HepG2 (cell line): ENCODE data around the gene SYTL5. TPM values are rescaled to one million over a fixed set of nuclear protein-coding genes. Genes with fewer than 3 reads are reported as not detected.

Experiments used
- ATAC-seq: fragments of 200-7000 bp; cut with Tn5 transposase; 3 replicates; pipeline ENCODE4 v1.9.1; 2020; ENCODE audit warnings: mild to moderate bottlenecking, moderate library complexity
- BruUV-seq: library from RNA; stranded (reverse); fragments of 400-500 nt; replicated peaks from 2 replicates; lab custom pipeline; 2021; lab: Mats Ljungman, UMichigan
- CTCF ChIA-PET: fragments of 300-600 bp; formaldehyde crosslinking; extraction: SDS; loops from one replicate; lab custom pipeline; 2021; ENCODE audit warnings: low total read pairs, inconsistent platforms, low intra/inter-chr PET ratio; lab: Yijun Ruan, JAX
- POLR2A ChIA-PET: fragments of 350-600 bp; sonication (Branson Sonifier 250); formaldehyde crosslinking; loops from one replicate; lab custom pipeline; 2020; ENCODE audit warnings: antibody characterized with exemption, inconsistent platforms; lab: Yijun Ruan, JAX
- DNase-seq: peaks from one replicate; pipeline ENCODE4 v3.0.0-alpha.2; 2015; ENCODE audit warnings: low spot score
- FAIRE-seq: peaks from 3 replicates; lab custom pipeline; 2011; peaks lifted over from hg19 to GRCh38; lab: Jason Lieb, UNC
- H2AFZ ChIP-seq: one replicate; pipeline ENCODE4 v1.6.1; 2011; ENCODE audit warnings: low read length, inconsistent platforms
- H3K27ac ChIP-seq: fragments of 300-600 bp; 3 replicates; pipeline ENCODE4 v1.8.0; 2011; ENCODE audit warnings: mixed run types, mild to moderate bottlenecking, mixed read lengths, low read length, inconsistent platforms; ENCODE audit not compliant: insufficient read depth; ENCODE audit errors: extremely low read length
- H3K27me3 ChIP-seq, 2 experiments: fragments of 200-600 bp in 1 of 2; 2 replicates in 1 of 2; 3 replicates in 1 of 2; pipeline versions ENCODE4 v1.6.0 to v1.8.0; 2011; ENCODE audit warnings: low read length in 2 of 2, mild to moderate bottlenecking in 2 of 2, moderate library complexity in 2 of 2, inconsistent platforms in 1 of 2; ENCODE audit not compliant: insufficient read depth in 2 of 2, control insufficient read depth in 1 of 2
- H3K36me3 ChIP-seq, 2 experiments: fragments of 200-600 bp in 1 of 2; replicated peaks in 1 of 2; 2 replicates in 1 of 2; 3 replicates in 1 of 2; pipeline versions ENCODE4 v1.5.1 to v1.8.0; 2011; ENCODE audit warnings: low read length in 2 of 2, inconsistent platforms in 1 of 2; ENCODE audit not compliant: insufficient read depth in 2 of 2, control insufficient read depth in 1 of 2
- H3K4me1 ChIP-seq: 2 replicates; pipeline ENCODE4 v1.5.1; 2012; ENCODE audit warnings: low read length, inconsistent platforms; ENCODE audit not compliant: insufficient read depth
- H3K4me2 ChIP-seq: 2 replicates; pipeline ENCODE4 v1.6.0; 2011; ENCODE audit warnings: low read depth, low read length, inconsistent platforms
- H3K4me3 ChIP-seq, 3 experiments: fragments of 200-600 bp in 1 of 3; sonication (generic), shearing (Covaris generic) in 1 of 3; replicated peaks in 1 of 3; 2 replicates each; pipeline ENCODE4 v1.5.1; 2011 to 2016; ENCODE audit warnings: low read length in 3 of 3, inconsistent platforms in 2 of 3, low read depth in 2 of 3, mild to moderate bottlenecking in 2 of 3, control low read depth in 1 of 3, mixed read lengths in 1 of 3; ENCODE audit not compliant: insufficient read depth in 1 of 3
- H3K79me2 ChIP-seq: one replicate; pipeline ENCODE4 v1.6.1; 2011; ENCODE audit warnings: low read length, inconsistent platforms; ENCODE audit not compliant: insufficient read depth
- H3K9ac ChIP-seq: 2 replicates; pipeline ENCODE4 v1.6.0; 2011; ENCODE audit warnings: mild to moderate bottlenecking, low read depth, low read length, inconsistent platforms; ENCODE audit not compliant: insufficient read depth
- H3K9me3 ChIP-seq: 2 replicates; pipeline ENCODE4 v1.5.1; 2012; ENCODE audit warnings: mild to moderate bottlenecking, low read length
- H4K20me1 ChIP-seq: 2 replicates; pipeline ENCODE4 v1.6.0; 2011; ENCODE audit warnings: inconsistent platforms, mild to moderate bottlenecking, low read length, moderate library complexity; ENCODE audit not compliant: insufficient read depth
- CREM ChIP-seq, 2 experiments: sonication (generic) in 1 of 2; formaldehyde crosslinking in 1 of 2; IDR thresholded peaks; 2 replicates each; pipeline versions ENCODE4 v1.4.0 to v1.6.1; 2016 to 2020; ENCODE audit warnings: antibody characterized with exemption in 1 of 2, mild to moderate bottlenecking in 1 of 2, missing genetic modification reagents in 1 of 2
- KDM6A ChIP-seq: IDR thresholded peaks from 2 replicates; pipeline ENCODE4 v1.6.1; 2016; ENCODE audit warnings: low read depth
- MATR3 ChIP-seq: sonication (generic); formaldehyde crosslinking; IDR thresholded peaks from 2 replicates; pipeline ENCODE4 v1.4.0; 2020; ENCODE audit warnings: missing genetic modification reagents
- PCBP1 ChIP-seq: fragments of 200-400 bp; formaldehyde crosslinking; IDR thresholded peaks from 2 replicates; pipeline ENCODE4 v1.6.1; 2017; ENCODE audit warnings: mild to moderate bottlenecking, low read depth, low read length, borderline replicate concordance
- POGZ ChIP-seq: sonication (generic); formaldehyde crosslinking; IDR thresholded peaks from 2 replicates; pipeline ENCODE4 v1.4.0; 2020; ENCODE audit warnings: mild to moderate bottlenecking, missing genetic modification reagents
- SMC3 ChIP-seq: IDR thresholded peaks from 2 replicates; pipeline ENCODE4 v1.6.1; 2011; ENCODE audit warnings: low read length, improper control_type of control experiment
- SP140L ChIP-seq: sonication (generic); formaldehyde crosslinking; IDR thresholded peaks from 2 replicates; pipeline ENCODE4 v1.4.0; 2020; ENCODE audit warnings: missing genetic modification reagents, borderline replicate concordance
- SP5 ChIP-seq: IDR thresholded peaks from 2 replicates; pipeline ENCODE4 v1.6.1; 2016; ENCODE audit warnings: low read depth, borderline replicate concordance
- ZFP90 ChIP-seq: sonication (generic); formaldehyde crosslinking; IDR thresholded peaks from 2 replicates; pipeline ENCODE4 v1.8.0; 2022; ENCODE audit warnings: missing genetic modification reagents, mild to moderate bottlenecking, inconsistent platforms, borderline replicate concordance
- ZNF124 ChIP-seq: sonication (generic); formaldehyde crosslinking; IDR thresholded peaks from 2 replicates; pipeline ENCODE4 v1.4.0; 2020; ENCODE audit warnings: missing genetic modification reagents
- ZNF138 ChIP-seq: sonication (generic); formaldehyde crosslinking; IDR thresholded peaks from 2 replicates; pipeline ENCODE4 v1.5.0; 2020; ENCODE audit warnings: mild to moderate bottlenecking, low read depth, missing genetic modification reagents
- ZNF160 ChIP-seq: sonication (generic); formaldehyde crosslinking; IDR thresholded peaks from 2 replicates; pipeline ENCODE4 v1.8.0; 2022; ENCODE audit warnings: mild to moderate bottlenecking, inconsistent platforms, missing genetic modification reagents
- ZNF234 ChIP-seq: sonication (generic); formaldehyde crosslinking; conservative IDR thresholded peaks from 2 replicates; pipeline ENCODE4 v1.5.1; 2020; ENCODE audit warnings: mild to moderate bottlenecking, missing genetic modification reagents
- ZNF326 ChIP-seq: sonication (generic); formaldehyde crosslinking; IDR thresholded peaks from 2 replicates; pipeline ENCODE4 v1.4.0; 2020; ENCODE audit warnings: missing genetic modification reagents, borderline replicate concordance
- ZNF33B ChIP-seq: sonication (generic); formaldehyde crosslinking; IDR thresholded peaks from 2 replicates; pipeline ENCODE4 v1.5.1; 2020; ENCODE audit warnings: mild to moderate bottlenecking, missing genetic modification reagents
- ZNF382 ChIP-seq: sonication (generic); formaldehyde crosslinking; IDR thresholded peaks from 2 replicates; pipeline ENCODE4 v1.5.0; 2020; ENCODE audit warnings: missing genetic modification reagents, mild to moderate bottlenecking, borderline replicate concordance
- ZNF432 ChIP-seq: sonication (generic); formaldehyde crosslinking; IDR thresholded peaks from 2 replicates; pipeline ENCODE4 v1.5.0; 2020; ENCODE audit warnings: missing genetic modification reagents, mild to moderate bottlenecking, borderline replicate concordance
- ZNF460 ChIP-seq: sonication (generic); formaldehyde crosslinking; IDR thresholded peaks from 2 replicates; pipeline ENCODE4 v1.5.1; 2020; ENCODE audit warnings: missing genetic modification reagents, mild to moderate bottlenecking, borderline replicate concordance
- ZNF468 ChIP-seq: sonication (generic); formaldehyde crosslinking; IDR thresholded peaks from 2 replicates; pipeline ENCODE4 v1.8.0; 2022; ENCODE audit warnings: mild to moderate bottlenecking, moderate library complexity, missing genetic modification reagents
- ZNF562 ChIP-seq: sonication (generic); formaldehyde crosslinking; IDR thresholded peaks from 2 replicates; pipeline ENCODE4 v1.8.0; 2022; ENCODE audit warnings: missing genetic modification reagents, borderline replicate concordance
- ZNF567 ChIP-seq: sonication (generic); formaldehyde crosslinking; IDR thresholded peaks from 2 replicates; pipeline ENCODE4 v1.8.1; 2023; ENCODE audit warnings: mild to moderate bottlenecking, missing genetic modification reagents, borderline replicate concordance
- ZNF607 ChIP-seq: sonication (generic); formaldehyde crosslinking; IDR thresholded peaks from 2 replicates; pipeline ENCODE4 v1.5.1; 2020; ENCODE audit warnings: missing genetic modification reagents, mild to moderate bottlenecking, borderline replicate concordance
- ZNF768 ChIP-seq: sonication (generic); formaldehyde crosslinking; IDR thresholded peaks from 2 replicates; pipeline ENCODE4 v1.4.0; 2020; ENCODE audit warnings: missing genetic modification reagents
- ZNF850 ChIP-seq: sonication (generic); formaldehyde crosslinking; conservative IDR thresholded peaks from 2 replicates; pipeline ENCODE4 v1.9.0; 2021; ENCODE audit warnings: mild to moderate bottlenecking, missing genetic modification reagents
- WGBS: methylation state at CpG from one replicate; pipeline ENCODE4 v1.1.6; 2017; ENCODE audit warnings: low lambda C conversion rate; 5-methylcytosine and 5-hydroxymethylcytosine counted together
- in situ Hi-C: cut with HindIII; loops from 2 replicates; pipeline ENCODE4 v1.10.0; 2017; ENCODE audit warnings: low pct_unique_long_range_greater_than_20kb; ENCODE audit not compliant: extremely low pct_ligation_motif_present
- intact Hi-C: fragments of 100-400 bp; cut with micrococcal nuclease; formaldehyde crosslinking; loops from one replicate; pipeline ENCODE4 v1.10.0; 2022; ENCODE audit not compliant: unreplicated experiment
- polyA plus RNA-seq, 8 experiments: library from polyadenylated mRNA; depleted of rRNA in 3 of 8; stranded (reverse) in 7 of 8; unstranded in 1 of 8; fragments of >200 nt; fragmentation: Illumina TruSeq in 4 of 8; extraction: Trizol in 4 of 8; gene quantifications; 2 replicates each; pipeline versions ENCODE4 v1.2.1 to v1.2.3, GENCODE V29; 2011 to 2016; ENCODE audit warnings: low read depth in 4 of 8, missing spikeins in 1 of 8, mixed read lengths in 1 of 8; ENCODE audit not compliant: insufficient read depth in 1 of 8
- total RNA-seq, 5 experiments: library from RNA; depleted of rRNA; stranded (reverse); fragments of >200 nt; fragmentation: Illumina TruSeq; extraction: Trizol; gene quantifications; 2 replicates each; pipeline ENCODE4 v1.2.3, GENCODE V29; 2016; ENCODE audit warnings: low read depth in 1 of 5
- TF ChIP-seq, protein P1 (sequence below): sonication (generic); formaldehyde crosslinking; IDR thresholded peaks from 2 replicates; pipeline ENCODE4 v1.4.0; 2020; ENCODE audit warnings: mild to moderate bottlenecking, missing genetic modification reagents

Gene SYTL5
- total and polyA plus RNA-seq, 2 of the 13 experiments (the other 11 are each of a cell fraction or from before 2014, with no cell fraction given) = not detected

DNA sequence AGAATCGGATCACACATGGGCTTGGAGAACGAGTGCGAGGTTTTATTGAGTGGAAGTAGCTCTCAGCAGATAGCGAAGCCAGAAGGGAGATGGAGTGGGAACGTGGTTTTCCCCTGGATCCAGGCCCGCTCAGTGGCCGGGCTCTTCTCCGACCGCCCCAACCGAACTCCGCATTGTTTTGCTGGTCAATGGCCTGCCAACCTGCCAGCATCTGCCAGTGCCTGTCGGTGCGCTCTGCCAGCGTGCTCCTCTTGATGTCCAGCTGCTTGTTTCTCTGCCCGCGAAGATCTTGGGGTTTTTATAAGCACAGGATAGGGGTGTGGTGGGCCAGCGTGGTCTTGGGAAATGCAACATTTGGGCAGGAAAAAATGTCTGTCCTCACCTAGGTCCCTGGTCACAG, 5.6 kb upstream of the SYTL5 start (continued):
- TF ChIP-seq SP140L (CRISPR knock-in tag) (no peak), SMC3 (no peak), ZNF607 (CRISPR knock-in tag) (no peak), ZNF160 (CRISPR knock-in tag) (no peak), ZNF468 (no peak)

DNA sequence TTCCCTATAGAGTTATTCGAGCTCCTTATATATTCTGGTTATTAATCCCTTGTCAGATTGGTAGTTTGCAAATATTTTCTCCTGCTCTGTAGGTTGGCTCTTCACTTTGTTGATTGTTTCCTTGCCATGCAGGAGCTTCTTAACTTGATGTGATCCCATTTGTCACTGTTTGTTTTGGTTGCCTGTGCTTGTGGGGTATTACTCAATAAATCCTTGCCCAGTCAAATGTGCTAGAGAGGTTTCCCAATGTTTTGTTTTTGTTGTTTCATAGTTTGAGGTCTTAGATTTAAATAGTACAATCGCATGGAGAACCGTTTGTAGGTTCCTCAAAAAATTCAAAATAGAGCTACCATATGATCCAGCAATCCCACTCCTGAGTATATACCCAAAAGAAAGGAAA, 2.3 kb upstream of the SYTL5 start:
- Histone ChIP-seq H3K27ac (no peak overlapping the region), H2AFZ (no peak overlapping the region), H3K9ac (no peak overlapping the region), H3K9me3 (no peaks in the 10 kb centered on the region), H3K4me3 (no peak overlapping the region), H3K79me2 (no peaks in the 10 kb centered on the region), H3K36me3 (no peaks in the 10 kb centered on the region), H3K4me1 (no peaks in the 10 kb centered on the region), H3K4me2 (no peak overlapping the region), H3K27me3 (no peaks in the 10 kb centered on the region), H4K20me1 (no peaks in the 10 kb centered on the region)
- no TSS peak for BruUV-seq
- 33% methylated on average over 3 of the region's 3 CpGs for WGBS
- intact Hi-C loops (no loop called here), in situ Hi-C loops (no loop called here)
- no peak for DNase-seq
- CTCF ChIA-PET = no interaction called here
- no peak for TF ChIP-seq CREM (IDR thresholded peaks at IDR 0.05)
- TF ChIP-seq CREM (CRISPR knock-in tag; IDR thresholded peaks at IDR 0.05) = no peak
- TF ChIP-seq ZNF382 (CRISPR knock-in tag) = no peak
- TF ChIP-seq POGZ = no peak
- no peak for TF ChIP-seq ZFP90 (CRISPR knock-in tag)
- TF ChIP-seq ZNF567 (CRISPR knock-in tag) = no peak
- TF ChIP-seq ZNF432 = no peak
- no peak for TF ChIP-seq ZNF562
- TF ChIP-seq ZNF326 (CRISPR knock-in tag) = no peak
- TF ChIP-seq KDM6A (CRISPR knock-in tag) = no peak
- no peak for TF ChIP-seq ZNF234 (CRISPR knock-in tag)
- TF ChIP-seq ZNF850 (CRISPR knock-in tag) = no peak
- TF ChIP-seq MATR3 (CRISPR knock-in tag) = no peak
- TF ChIP-seq SP5 = no peak
- TF ChIP-seq ZNF138 = no peak
- no peak for TF ChIP-seq ZNF124
- no peak for TF ChIP-seq ZNF460 (CRISPR knock-in tag)
- no peak for TF ChIP-seq ZNF33B (CRISPR knock-in tag)
- TF ChIP-seq, protein P1, sequence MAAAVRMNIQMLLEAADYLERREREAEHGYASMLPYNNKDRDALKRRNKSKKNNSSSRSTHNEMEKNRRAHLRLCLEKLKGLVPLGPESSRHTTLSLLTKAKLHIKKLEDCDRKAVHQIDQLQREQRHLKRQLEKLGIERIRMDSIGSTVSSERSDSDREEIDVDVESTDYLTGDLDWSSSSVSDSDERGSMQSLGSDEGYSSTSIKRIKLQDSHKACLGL = no peak
- TF ChIP-seq ZNF768 = no peak
- TF ChIP-seq PCBP1 = no peak
- no peak for ATAC-seq
- POLR2A ChIA-PET = no interaction called here
- FAIRE-seq = no peak
